Measurements from ENCODE around the gene XPO5. TPM values are rescaled to one million over a fixed set of nuclear protein-coding genes. Genes with fewer than 3 reads are reported as not detected.

The XPO5 gene
- polyA plus RNA-seq, 1 donor from 2014 or later, result 28.5 TPM

DNA sequence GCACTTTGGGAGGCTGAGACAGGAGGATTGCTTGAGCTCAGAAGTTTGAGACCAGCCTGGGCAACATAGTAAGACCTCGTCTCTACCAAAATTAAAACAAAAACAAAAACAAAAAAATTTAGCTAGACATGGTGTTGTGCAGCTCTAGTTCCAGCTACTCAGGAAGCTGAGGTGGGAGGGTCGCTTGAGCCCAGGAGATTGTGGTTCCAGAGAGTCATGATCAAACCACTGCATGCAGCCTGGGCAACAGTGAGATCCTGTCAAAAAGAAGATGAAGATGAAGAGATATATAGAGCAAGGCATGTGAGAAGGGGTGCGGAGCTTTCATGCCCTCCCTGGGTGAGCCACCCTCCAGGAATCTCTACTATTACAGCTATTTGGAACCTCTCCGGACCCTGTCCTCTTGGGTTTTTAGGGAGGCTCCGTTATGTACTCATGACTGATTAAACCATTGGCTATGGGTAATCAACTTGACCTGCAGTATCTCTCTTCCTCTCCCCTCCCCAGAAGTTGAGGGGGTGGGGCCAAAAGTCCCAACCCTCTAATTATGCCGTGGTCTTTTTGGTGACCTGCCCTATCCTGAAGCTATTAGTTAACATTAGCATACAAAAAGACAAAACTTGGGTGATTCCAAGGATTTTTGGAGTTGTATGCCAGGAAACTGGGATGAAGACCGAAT is 9.2 kb upstream of the XPO5 start:
- no peaks in the 10 kb centered on the region for H3K27me3 ChIP-seq (ENCODE audit: insufficient read depth, low read depth, low read length)
- no peak overlapping the region for H3K4me2 ChIP-seq (ENCODE audit: low read length)
- no peak overlapping the region for H3K9ac ChIP-seq (ENCODE audit: low read length)
- H3K4me3 ChIP-seq (ENCODE audit: low read length), result no peak overlapping the region
- H3K79me2 ChIP-seq (replicated peaks; ENCODE audit: insufficient read depth, low read length), result no peaks in the 10 kb centered on the region
- H3K27ac ChIP-seq (ENCODE audit: low read length), result no peak overlapping the region
- H3K36me3 ChIP-seq (ENCODE audit: insufficient read depth, low read length), result no peaks in the 10 kb centered on the region
- no peak for TF ChIP-seq TAF1 (IDR thresholded peaks at IDR 0.05; ENCODE audit: low read depth)
- TF ChIP-seq MXI1 (conservative IDR thresholded peaks at IDR 0.05; ENCODE audit: poor library complexity, severe bottlenecking), result no peak
- TF ChIP-seq POLR2AphosphoS5 (IDR thresholded peaks at IDR 0.05), result no peak
- TF ChIP-seq RAD21 (conservative IDR thresholded peaks at IDR 0.05), result no peak
- TF ChIP-seq, protein P1, sequence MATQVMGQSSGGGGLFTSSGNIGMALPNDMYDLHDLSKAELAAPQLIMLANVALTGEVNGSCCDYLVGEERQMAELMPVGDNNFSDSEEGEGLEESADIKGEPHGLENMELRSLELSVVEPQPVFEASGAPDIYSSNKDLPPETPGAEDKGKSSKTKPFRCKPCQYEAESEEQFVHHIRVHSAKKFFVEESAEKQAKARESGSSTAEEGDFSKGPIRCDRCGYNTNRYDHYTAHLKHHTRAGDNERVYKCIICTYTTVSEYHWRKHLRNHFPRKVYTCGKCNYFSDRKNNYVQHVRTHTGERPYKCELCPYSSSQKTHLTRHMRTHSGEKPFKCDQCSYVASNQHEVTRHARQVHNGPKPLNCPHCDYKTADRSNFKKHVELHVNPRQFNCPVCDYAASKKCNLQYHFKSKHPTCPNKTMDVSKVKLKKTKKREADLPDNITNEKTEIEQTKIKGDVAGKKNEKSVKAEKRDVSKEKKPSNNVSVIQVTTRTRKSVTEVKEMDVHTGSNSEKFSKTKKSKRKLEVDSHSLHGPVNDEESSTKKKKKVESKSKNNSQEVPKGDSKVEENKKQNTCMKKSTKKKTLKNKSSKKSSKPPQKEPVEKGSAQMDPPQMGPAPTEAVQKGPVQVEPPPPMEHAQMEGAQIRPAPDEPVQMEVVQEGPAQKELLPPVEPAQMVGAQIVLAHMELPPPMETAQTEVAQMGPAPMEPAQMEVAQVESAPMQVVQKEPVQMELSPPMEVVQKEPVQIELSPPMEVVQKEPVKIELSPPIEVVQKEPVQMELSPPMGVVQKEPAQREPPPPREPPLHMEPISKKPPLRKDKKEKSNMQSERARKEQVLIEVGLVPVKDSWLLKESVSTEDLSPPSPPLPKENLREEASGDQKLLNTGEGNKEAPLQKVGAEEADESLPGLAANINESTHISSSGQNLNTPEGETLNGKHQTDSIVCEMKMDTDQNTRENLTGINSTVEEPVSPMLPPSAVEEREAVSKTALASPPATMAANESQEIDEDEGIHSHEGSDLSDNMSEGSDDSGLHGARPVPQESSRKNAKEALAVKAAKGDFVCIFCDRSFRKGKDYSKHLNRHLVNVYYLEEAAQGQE (IDR thresholded peaks at IDR 0.05; ENCODE audit: borderline replicate concordance), result no peak
- TF ChIP-seq EP300 (conservative IDR thresholded peaks at IDR 0.05; ENCODE audit: poor library complexity, severe bottlenecking), result no peak
- no peak for TF ChIP-seq SMC3 (conservative IDR thresholded peaks at IDR 0.05; ENCODE audit: poor library complexity)
- TF ChIP-seq EZH2 (IDR thresholded peaks at IDR 0.05; ENCODE audit: borderline replicate concordance, insufficient read depth, low read length, poor library complexity, severe bottlenecking), result no peak
- no peaks in the 10 kb centered on the region for H3F3A ChIP-seq (ENCODE audit: insufficient read depth, low read length, poor library complexity, severe bottlenecking)
- H3K9me3 ChIP-seq (ENCODE audit: low read length), result no peaks in the 10 kb centered on the region
- no peak overlapping the region for H2AFZ ChIP-seq (ENCODE audit: low read depth, low read length)
- H4K20me1 ChIP-seq (ENCODE audit: insufficient read depth), result no peaks in the 10 kb centered on the region
- H3K9me2 ChIP-seq (ENCODE audit: insufficient read depth, low read length), result no peaks in the 10 kb centered on the region

- no peak overlapping the region for H3K4me3 ChIP-seq (ENCODE audit: low read length)
- H3K27me3 ChIP-seq (ENCODE audit: insufficient read depth, low read depth, low read length), result no peaks in the 10 kb centered on the region
- H3K9me2 ChIP-seq (ENCODE audit: insufficient read depth, low read length), result no peaks in the 10 kb centered on the region
- H3K36me3 ChIP-seq (ENCODE audit: insufficient read depth, low read length), result no peaks in the 10 kb centered on the region
- no peaks in the 10 kb centered on the region for H3K9me3 ChIP-seq (ENCODE audit: low read length)
- H4K20me1 ChIP-seq (ENCODE audit: insufficient read depth), result no peaks in the 10 kb centered on the region
- H2AFZ ChIP-seq (ENCODE audit: low read depth, low read length), result no peak overlapping the region
- H3F3A ChIP-seq (ENCODE audit: insufficient read depth, low read length, poor library complexity, severe bottlenecking), result no peaks in the 10 kb centered on the region
- peaks cover 11% of the 10 kb centered on the region for H3K79me2 ChIP-seq (replicated peaks; ENCODE audit: insufficient read depth, low read length)
- no peak overlapping the region for H3K4me2 ChIP-seq (ENCODE audit: low read length)
- H3K9ac ChIP-seq (ENCODE audit: low read length), result no peak overlapping the region
- no peak overlapping the region for H3K27ac ChIP-seq (ENCODE audit: low read length)
- no peak for TF ChIP-seq RAD21 (conservative IDR thresholded peaks at IDR 0.05)
- TF ChIP-seq MXI1 (conservative IDR thresholded peaks at IDR 0.05; ENCODE audit: poor library complexity, severe bottlenecking), result no peak
- TF ChIP-seq, protein P2, sequence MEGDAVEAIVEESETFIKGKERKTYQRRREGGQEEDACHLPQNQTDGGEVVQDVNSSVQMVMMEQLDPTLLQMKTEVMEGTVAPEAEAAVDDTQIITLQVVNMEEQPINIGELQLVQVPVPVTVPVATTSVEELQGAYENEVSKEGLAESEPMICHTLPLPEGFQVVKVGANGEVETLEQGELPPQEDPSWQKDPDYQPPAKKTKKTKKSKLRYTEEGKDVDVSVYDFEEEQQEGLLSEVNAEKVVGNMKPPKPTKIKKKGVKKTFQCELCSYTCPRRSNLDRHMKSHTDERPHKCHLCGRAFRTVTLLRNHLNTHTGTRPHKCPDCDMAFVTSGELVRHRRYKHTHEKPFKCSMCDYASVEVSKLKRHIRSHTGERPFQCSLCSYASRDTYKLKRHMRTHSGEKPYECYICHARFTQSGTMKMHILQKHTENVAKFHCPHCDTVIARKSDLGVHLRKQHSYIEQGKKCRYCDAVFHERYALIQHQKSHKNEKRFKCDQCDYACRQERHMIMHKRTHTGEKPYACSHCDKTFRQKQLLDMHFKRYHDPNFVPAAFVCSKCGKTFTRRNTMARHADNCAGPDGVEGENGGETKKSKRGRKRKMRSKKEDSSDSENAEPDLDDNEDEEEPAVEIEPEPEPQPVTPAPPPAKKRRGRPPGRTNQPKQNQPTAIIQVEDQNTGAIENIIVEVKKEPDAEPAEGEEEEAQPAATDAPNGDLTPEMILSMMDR (IDR thresholded peaks at IDR 0.05; ENCODE audit: poor library complexity, severe bottlenecking), result no peak
- no peak for TF ChIP-seq POLR2AphosphoS5 (IDR thresholded peaks at IDR 0.05)
- TF ChIP-seq, protein P1 (IDR thresholded peaks at IDR 0.05; ENCODE audit: borderline replicate concordance), result no peak
- no peak for TF ChIP-seq TAF1 (IDR thresholded peaks at IDR 0.05; ENCODE audit: low read depth)
- no peak for TF ChIP-seq SMC3 (conservative IDR thresholded peaks at IDR 0.05; ENCODE audit: poor library complexity)
- no peak for TF ChIP-seq EP300 (conservative IDR thresholded peaks at IDR 0.05; ENCODE audit: poor library complexity, severe bottlenecking)
- no peak for TF ChIP-seq EZH2 (IDR thresholded peaks at IDR 0.05; ENCODE audit: borderline replicate concordance, insufficient read depth, low read length, poor library complexity, severe bottlenecking)
Observed at GRCh38 chr6:43582911-43583310, 7.1 kb upstream of the XPO5 start.
